K562 (cell line): Measurements from ENCODE around the gene MASP1. TPM values are rescaled to one million over a fixed set of nuclear protein-coding genes. Genes with fewer than 3 reads are reported as not detected.

ENCODE experiments used
- ATAC-seq: fragments of 200-7000 bp; cut with Tn5 transposase; 3 replicates; pipeline ENCODE4 v1.9.1; 2020; ENCODE audit warnings: moderate library complexity
- BruUV-seq: library from RNA; stranded (reverse); fragments of 400-500 nt; replicated peaks from 2 replicates; lab custom pipeline; 2021; lab: Mats Ljungman, UMichigan
- CTCF ChIA-PET: fragments of 300-600 bp; formaldehyde crosslinking; extraction: SDS; loops from one replicate; lab custom pipeline; 2021; ENCODE audit warnings: low intra/inter-chr PET ratio; lab: Yijun Ruan, JAX
- POLR2A ChIA-PET: fragments of 300-600, 350-650 bp; sonication (Branson Sonifier 250); formaldehyde crosslinking; extraction: SDS; loops from one replicate; lab custom pipeline; 2021; ENCODE audit warnings: antibody characterized with exemption, inconsistent platforms; lab: Yijun Ruan, JAX
- DNase-seq, 4 experiments: peaks; one replicate each; pipeline versions ENCODE4 v3.0.0 to v3.0.0-alpha.2; 2011 to 2018; ENCODE audit warnings: low spot score in 3 of 4, mixed read lengths in 3 of 4; ENCODE audit errors: extremely low read depth in 1 of 4
- FAIRE-seq: peaks from 2 replicates; lab custom pipeline; 2011; peaks lifted over from hg19 to GRCh38; lab: Jason Lieb, UNC
- H2AFZ ChIP-seq: 2 replicates; pipeline ENCODE4 v1.6.0; 2011; ENCODE audit warnings: low read depth, low read length, control low read depth, inconsistent platforms
- H3K27ac ChIP-seq: fragments of 200-600 bp; 3 replicates; pipeline ENCODE4 v1.8.0; 2011; ENCODE audit warnings: low read depth, mild to moderate bottlenecking, control low read depth, inconsistent platforms, low read length, moderate library complexity, mixed read lengths; ENCODE audit errors: extremely low read depth
- H3K27me3 ChIP-seq, 2 experiments: fragments of 300-600 bp in 1 of 2; 2 replicates in 1 of 2; 3 replicates in 1 of 2; pipeline versions ENCODE4 v1.6.0 to v1.8.0; 2011; ENCODE audit warnings: inconsistent platforms in 2 of 2, low read length in 2 of 2, mild to moderate bottlenecking in 1 of 2, mixed read lengths in 1 of 2, moderate library complexity in 1 of 2; ENCODE audit not compliant: control insufficient read depth in 2 of 2, insufficient read depth in 2 of 2
- H3K36me3 ChIP-seq: fragments of 300-600 bp; 3 replicates; pipeline ENCODE4 v1.8.0; 2011; ENCODE audit warnings: mild to moderate bottlenecking, low read length, inconsistent platforms; ENCODE audit not compliant: control insufficient read depth, insufficient read depth
- H3K4me1 ChIP-seq, 2 experiments: fragments of 200-600 bp in 1 of 2; replicated peaks in 1 of 2; 2 replicates in 1 of 2; 3 replicates in 1 of 2; pipeline versions ENCODE4 v1.5.1 to v1.8.0; 2011; ENCODE audit warnings: inconsistent platforms in 2 of 2, low read length in 2 of 2, mild to moderate bottlenecking in 1 of 2, mixed read lengths in 1 of 2, moderate library complexity in 1 of 2; ENCODE audit not compliant: control insufficient read depth in 2 of 2, insufficient read depth in 2 of 2
- H3K4me2 ChIP-seq: 2 replicates; pipeline ENCODE4 v1.6.1; 2011; ENCODE audit warnings: low read length, control low read depth, inconsistent platforms, mixed read lengths; ENCODE audit not compliant: insufficient read depth
- H3K4me3 ChIP-seq: fragments of 200-600 bp; sonication (generic), shearing (Covaris generic); 2 replicates; pipeline ENCODE4 v1.5.1; 2016; ENCODE audit warnings: control low read depth, inconsistent platforms
- H3K79me2 ChIP-seq: fragments of 200-600 bp; 3 replicates; pipeline ENCODE4 v1.8.0; 2011; ENCODE audit warnings: low read length, inconsistent platforms; ENCODE audit not compliant: control insufficient read depth, insufficient read depth
- H3K9ac ChIP-seq, 2 experiments: 2 replicates each; pipeline versions ENCODE4 v1.6.0 to v1.6.1; 2011; ENCODE audit warnings: low read depth in 2 of 2, low read length in 2 of 2, control low read depth in 1 of 2, inconsistent platforms in 1 of 2, mild to moderate bottlenecking in 1 of 2, mixed read lengths in 1 of 2; ENCODE audit not compliant: insufficient read depth in 1 of 2
- H3K9me1 ChIP-seq: one replicate; pipeline ENCODE4 v1.6.0; 2011; ENCODE audit warnings: inconsistent platforms, mild to moderate bottlenecking, low read length, moderate library complexity; ENCODE audit not compliant: control insufficient read depth, insufficient read depth
- H3K9me3 ChIP-seq: replicated peaks from 2 replicates; pipeline ENCODE4 v1.5.1; 2011; ENCODE audit warnings: low read depth, low read length, inconsistent platforms; ENCODE audit not compliant: control insufficient read depth, insufficient read depth
- H4K20me1 ChIP-seq: replicated peaks from 2 replicates; pipeline ENCODE4 v1.6.1; 2011; ENCODE audit warnings: low read length, inconsistent platforms, mixed read lengths; ENCODE audit not compliant: control insufficient read depth, insufficient read depth
- EWSR1 ChIP-seq: fragments of 450-650 bp; IDR thresholded peaks from 2 replicates; pipeline ENCODE4 v1.6.1; 2018; ENCODE audit warnings: borderline replicate concordance, mild to moderate bottlenecking, low read depth, moderate library complexity; ENCODE audit not compliant: partially characterized antibody
- KAT7 ChIP-seq: sonication (generic); formaldehyde crosslinking; IDR thresholded peaks from 2 replicates; pipeline ENCODE4 v1.8.0; 2022; ENCODE audit warnings: missing genetic modification reagents, mild to moderate bottlenecking, borderline replicate concordance
- NONO ChIP-seq, 2 experiments: fragments of 200-400 bp in 1 of 2; fragments of 450-650 bp in 1 of 2; formaldehyde crosslinking in 1 of 2; IDR thresholded peaks; 2 replicates each; pipeline ENCODE4 v1.6.1; 2017; ENCODE audit warnings: low read depth in 2 of 2, mild to moderate bottlenecking in 2 of 2, moderate library complexity in 2 of 2, low read length in 1 of 2
- SRF ChIP-seq, 2 experiments: fragments of 250-450, 450-650 bp in 1 of 2; sonication (Bioruptor Pico) in 1 of 2; sonication (generic) in 1 of 2; formaldehyde crosslinking; IDR thresholded peaks; 2 replicates each; pipeline versions ENCODE4 v1.5.0 to v1.5.1; 2020 to 2022; ENCODE audit warnings: mild to moderate bottlenecking in 1 of 2, missing genetic modification reagents in 1 of 2
- WGBS: fragments of 100-300 bp; shearing (Covaris generic); methylation state at CpG from one replicate; pipeline ENCODE4 v1.1.6; 2016; ENCODE audit warnings: low coverage, mixed read lengths; ENCODE audit not compliant: insufficient coverage; ENCODE audit errors: missing lambda C conversion rate; 5-methylcytosine and 5-hydroxymethylcytosine counted together
- in situ Hi-C: fragments of 300-500 bp; cut with MboI; formaldehyde crosslinking; loops from 4 replicates; pipeline ENCODE4 v1.15.0; 2018; ENCODE audit warnings: inconsistent platforms, mixed read lengths
- intact Hi-C: fragments of 100-400 bp; cut with micrococcal nuclease; formaldehyde crosslinking; loops from 2 replicates; pipeline ENCODE4 v1.14.2; 2022
- polyA plus RNA-seq, 8 experiments: library from polyadenylated mRNA; depleted of rRNA in 4 of 8; stranded (reverse) in 5 of 8; unstranded in 3 of 8; fragments of >200 nt; fragmentation: Nextera tagmentation in 2 of 8; fragmentation: Illumina TruSeq in 1 of 8; extraction: Ambion mirVana in 2 of 8; extraction: Trizol in 1 of 8; gene quantifications; 2 replicates each; pipeline versions ENCODE4 v1.2.1 to v1.2.3, GENCODE V29; 2011 to 2014; ENCODE audit warnings: inconsistent platforms in 1 of 8, missing spikeins in 1 of 8
- total RNA-seq, 7 experiments: library from RNA; depleted of rRNA in 6 of 7; stranded (reverse); fragments of >200 nt in 6 of 7; fragmentation: Illumina TruSeq in 2 of 7; extraction: Trizol in 2 of 7; gene quantifications; 2 replicates each; pipeline versions ENCODE4 v1.2.1 to v1.2.3, GENCODE V29; 2011 to 2021; ENCODE audit warnings: low replicate concordance in 1 of 7

The MASP1 gene
- total and polyA plus RNA-seq, 9 of the 15 experiments (the other 6 are each of a cell fraction or from before 2014, with no cell fraction given): 0.03 to 0.24 (median 0.20) TPM; not detected in 3

GRCh38 chr3:187327845-187328244, 36.3 kb upstream of the MASP1 start (continued):
- no peak for TF ChIP-seq KAT7 (CRISPR knock-in tag)

- H3K36me3 ChIP-seq: no peaks in the 10 kb centered on the region
- no peak overlapping the region for H3K27ac ChIP-seq
- BruUV-seq: no TSS peak
- CTCF ChIA-PET: interaction anchor here (0.9 kb wide), 1 partner anchor 354 kb away, joined by 4 read pairs; no protein-coding TSS in a partner anchor
- DNase-seq (no peak), FAIRE-seq (no peak)
- H3K4me3 ChIP-seq: no peak overlapping the region
- 1% methylated on average over 5 of the region's 5 CpGs for whole genome bisulfite sequencing
- no peaks in the 10 kb centered on the region for H3K9me3 ChIP-seq
- TF ChIP-seq EWSR1 (no peak), NONO (IDR thresholded peaks at IDR 0.05; ENCODE audit: low read depth in 2 of 2, low read length in 1 of 2) (no peak), SRF (CRISPR knock-in tag; IDR thresholded peaks at IDR 0.05) (peak in 1 of 2 experiments; percentile 41; a peak in 1 of 4 replicates)
- TF ChIP-seq, all 486 proteins: peak for 1
- Histone ChIP-seq H3K4me1 (no peaks in the 10 kb centered on the region), H3K79me2 (no peaks in the 10 kb centered on the region), H3K9ac (no peak overlapping the region), H3K4me2 (no peak overlapping the region), H2AFZ (no peak overlapping the region), H4K20me1 (no peaks in the 10 kb centered on the region), H3K9me1 (no peaks in the 10 kb centered on the region), H3K27me3 (peaks cover 0 to 4% of the 10 kb centered on the region in 2 experiments; a peak in 1 of 5 replicates)
- in situ Hi-C loops: no loop called here
- no peak for ATAC-seq
- intact Hi-C loops: no loop called here
- POLR2A ChIA-PET: no interaction called here
These were observed 34.1 kb upstream of the MASP1 start for GRCh38 chr3:187325632-187326031.
